Measurements from ENCODE around the gene PIGC.

Gene PIGC

DNA sequence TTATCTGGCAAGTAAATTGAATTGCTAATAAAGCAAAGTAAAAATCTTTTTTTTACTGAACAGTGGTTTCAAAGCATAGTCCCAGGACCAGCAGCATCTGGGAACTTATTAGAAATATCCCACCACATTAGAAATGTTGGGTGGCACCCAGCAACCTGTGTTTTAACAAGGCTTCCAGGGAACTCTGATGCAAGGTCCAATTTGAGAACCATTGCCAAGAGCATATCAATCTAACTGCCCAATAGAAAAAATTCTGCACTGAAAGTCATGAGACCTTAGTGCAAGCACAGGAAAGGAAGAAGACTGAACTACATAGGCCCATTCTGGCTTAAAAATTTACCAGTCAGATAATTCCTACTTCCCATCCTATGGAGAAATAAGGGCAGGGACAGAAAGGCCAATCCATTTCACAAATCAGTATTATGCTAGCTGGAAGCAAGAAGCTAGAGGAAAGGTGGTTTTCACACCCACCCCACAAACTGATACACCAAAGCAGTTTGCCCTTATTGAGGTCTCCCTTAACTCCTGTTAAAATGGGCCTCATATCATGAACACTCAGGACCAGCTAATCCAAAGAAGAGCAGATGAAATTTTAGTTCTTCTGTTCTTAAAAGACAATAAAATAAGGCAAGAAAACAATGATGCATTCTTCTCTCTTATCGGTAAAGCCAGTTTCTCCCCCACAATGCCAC lies 40.8 kb downstream of the PIGC start:
- TF ChIP-seq, protein P1, sequence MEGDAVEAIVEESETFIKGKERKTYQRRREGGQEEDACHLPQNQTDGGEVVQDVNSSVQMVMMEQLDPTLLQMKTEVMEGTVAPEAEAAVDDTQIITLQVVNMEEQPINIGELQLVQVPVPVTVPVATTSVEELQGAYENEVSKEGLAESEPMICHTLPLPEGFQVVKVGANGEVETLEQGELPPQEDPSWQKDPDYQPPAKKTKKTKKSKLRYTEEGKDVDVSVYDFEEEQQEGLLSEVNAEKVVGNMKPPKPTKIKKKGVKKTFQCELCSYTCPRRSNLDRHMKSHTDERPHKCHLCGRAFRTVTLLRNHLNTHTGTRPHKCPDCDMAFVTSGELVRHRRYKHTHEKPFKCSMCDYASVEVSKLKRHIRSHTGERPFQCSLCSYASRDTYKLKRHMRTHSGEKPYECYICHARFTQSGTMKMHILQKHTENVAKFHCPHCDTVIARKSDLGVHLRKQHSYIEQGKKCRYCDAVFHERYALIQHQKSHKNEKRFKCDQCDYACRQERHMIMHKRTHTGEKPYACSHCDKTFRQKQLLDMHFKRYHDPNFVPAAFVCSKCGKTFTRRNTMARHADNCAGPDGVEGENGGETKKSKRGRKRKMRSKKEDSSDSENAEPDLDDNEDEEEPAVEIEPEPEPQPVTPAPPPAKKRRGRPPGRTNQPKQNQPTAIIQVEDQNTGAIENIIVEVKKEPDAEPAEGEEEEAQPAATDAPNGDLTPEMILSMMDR (IDR thresholded peaks at IDR 0.05): no peak

DNA sequence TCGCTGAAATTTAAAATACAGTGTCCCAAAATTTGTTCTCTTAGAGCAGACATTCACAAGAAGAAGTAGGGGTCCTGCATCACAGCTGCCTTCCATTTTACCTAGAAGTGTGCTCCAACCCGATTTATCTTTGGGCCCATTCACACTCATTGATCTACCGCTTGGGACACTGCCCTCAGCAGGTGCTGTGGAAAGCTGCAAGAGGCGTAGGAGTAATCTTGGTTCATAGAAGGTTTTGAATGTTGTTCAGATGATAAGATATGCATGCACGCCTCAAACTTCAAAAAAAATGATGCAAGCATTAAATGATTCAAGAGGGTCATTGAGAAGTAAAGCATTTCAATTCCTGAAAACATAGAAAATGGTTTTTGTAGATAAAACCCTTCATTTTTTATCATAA lies 42.0 kb downstream of the PIGC start:
- TF ChIP-seq, protein P1 (IDR thresholded peaks at IDR 0.05): no peak

DNA sequence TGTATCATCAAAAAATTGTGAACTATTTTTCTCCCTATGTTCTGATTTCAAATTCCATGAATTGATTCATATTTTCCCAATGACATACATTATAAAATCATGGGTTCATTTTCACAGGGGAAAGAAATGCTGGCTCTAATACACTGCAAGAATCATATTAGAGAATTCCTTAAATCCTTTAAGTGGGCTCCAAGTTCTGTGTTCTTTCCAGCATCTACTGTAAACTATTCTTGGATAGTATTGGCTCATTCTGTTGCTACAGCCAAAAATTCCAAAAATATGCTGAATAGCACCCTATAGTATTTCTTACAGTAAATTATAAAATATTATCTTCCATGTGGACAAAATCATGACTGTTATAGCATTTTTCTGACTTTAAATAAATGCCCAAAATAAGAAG lies 42.4 kb downstream of the PIGC start:
- TF ChIP-seq, protein P1 (IDR thresholded peaks at IDR 0.05): no peak

DNA sequence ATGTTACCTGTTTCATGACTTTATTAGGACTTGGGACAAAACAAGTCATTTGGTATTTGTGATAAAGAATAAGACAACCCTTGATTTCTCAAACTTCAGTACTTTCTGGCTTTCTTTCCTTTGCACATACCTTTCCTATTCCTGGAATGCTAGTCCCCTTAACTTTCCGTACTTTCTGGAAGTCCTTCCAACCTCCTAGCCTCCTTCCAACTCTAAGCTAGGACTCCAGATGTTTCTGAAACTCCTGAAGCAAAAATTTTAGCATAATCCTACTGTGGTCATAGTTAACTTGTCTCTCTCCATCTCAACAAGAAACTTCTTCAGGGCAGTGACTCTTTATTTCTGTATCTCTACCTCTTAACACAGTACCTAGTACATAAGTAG lies 43.2 kb downstream of the PIGC start:
- TF ChIP-seq, protein P1 (IDR thresholded peaks at IDR 0.05): no peak

DNA sequence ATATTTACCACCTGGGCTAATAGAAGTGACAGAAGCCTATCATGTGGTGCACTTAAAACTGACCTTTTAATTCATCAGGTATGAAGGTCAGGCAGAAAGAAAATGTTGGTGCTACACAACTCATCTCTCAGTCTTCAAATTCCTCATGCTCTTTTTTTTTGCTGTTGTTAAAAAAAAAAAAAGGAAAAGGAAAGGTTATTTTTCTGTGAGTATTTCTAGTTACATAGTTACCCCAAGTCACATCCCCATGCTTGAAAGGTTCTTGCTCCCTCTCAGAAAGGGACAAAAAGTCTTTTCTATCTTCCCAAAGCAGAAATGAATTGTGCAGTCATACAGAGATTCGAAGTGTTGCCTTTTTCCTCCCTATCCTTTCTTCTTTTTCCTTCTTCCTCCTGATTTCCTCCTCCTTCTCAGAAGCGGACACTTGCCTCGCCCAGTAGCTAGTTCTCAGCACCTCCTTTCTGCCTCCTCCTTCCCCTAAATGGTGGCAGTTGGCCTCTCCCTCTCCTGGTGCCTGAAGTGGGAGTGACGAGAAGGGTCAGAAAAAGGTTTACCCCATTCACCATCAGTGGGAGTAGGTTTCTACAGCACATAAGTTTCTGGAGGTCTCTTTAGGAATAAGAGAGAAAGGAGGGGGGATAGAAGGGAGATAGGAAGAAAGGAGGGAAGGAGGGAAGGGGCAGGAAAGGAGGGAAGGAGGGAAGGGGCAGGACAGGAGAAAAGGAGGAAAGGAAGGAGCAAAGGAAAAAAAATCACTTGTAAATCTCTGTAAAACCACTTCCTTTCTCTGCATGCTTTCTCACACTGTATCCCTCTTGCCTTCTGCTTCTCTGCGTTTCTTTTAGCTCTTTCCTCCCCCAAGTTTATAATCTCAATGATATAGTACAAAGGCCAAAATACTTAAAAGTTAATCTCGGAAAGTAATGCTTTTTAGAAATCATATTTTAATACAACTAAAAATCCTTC lies 43.8 kb downstream of the PIGC start:
- TF ChIP-seq, protein P1 (IDR thresholded peaks at IDR 0.05): peak; percentile 4

DNA sequence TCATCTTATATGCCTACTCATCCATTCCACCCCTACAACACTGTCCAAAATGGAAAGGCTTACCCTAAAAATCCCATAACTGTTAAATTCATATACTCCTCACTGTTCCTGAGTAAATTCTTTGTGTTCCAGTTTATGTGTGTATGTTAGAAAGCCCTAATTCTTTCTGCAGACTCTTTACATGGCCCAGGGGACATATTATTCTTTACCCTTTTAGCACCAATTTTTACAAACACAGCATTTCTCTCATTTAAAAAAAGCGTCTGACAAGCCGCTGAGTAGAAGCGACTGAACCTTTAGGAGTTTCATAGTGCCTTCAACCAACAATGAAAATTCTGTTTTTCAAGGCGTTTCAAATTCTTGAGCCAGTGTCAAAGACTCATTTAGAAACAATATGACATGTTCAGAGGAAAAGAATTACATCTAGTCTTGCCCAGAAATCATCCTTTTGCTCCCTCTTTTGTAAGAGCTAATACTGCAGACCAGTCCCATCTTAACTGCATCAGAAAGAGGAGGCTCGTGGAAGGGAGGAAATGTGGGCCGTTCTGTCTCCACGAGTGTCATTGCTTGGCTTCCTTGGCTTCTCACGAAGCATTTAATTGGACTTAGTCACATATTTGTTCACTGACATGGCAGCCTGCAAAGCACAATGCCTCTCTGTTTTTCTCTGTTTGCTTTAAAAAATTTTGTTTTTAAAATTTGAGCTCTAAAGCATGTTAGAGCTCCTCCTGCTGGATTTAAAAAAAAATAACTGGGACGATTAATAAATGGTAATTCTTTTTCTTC lies 44.7 kb downstream of the PIGC start:
- TF ChIP-seq, protein P1 (IDR thresholded peaks at IDR 0.05): peak; percentile 77

DNA sequence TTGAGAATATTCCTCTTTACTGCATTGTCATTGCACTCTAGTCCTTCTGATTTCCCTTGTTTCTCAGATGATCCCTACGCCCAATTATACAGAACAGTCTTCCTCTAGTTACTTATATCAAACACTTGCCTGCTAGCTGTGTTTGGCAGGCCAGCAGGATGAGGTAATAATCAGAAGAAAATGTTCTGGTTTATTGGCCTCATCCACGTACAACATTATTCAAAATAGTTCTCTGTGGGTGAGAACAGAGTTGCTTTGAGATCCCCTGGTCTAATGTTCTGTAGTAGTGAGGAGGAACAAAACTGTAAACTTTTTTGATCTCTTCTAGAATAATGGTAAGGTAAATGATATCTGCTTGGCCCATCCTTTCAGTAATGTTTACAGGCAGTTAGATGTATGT lies 45.7 kb downstream of the PIGC start:
- TF ChIP-seq, protein P1 (IDR thresholded peaks at IDR 0.05): no peak

Measured in LNCAP (cell line).